Liver (tissue), 9 donors: Measurements from ENCODE around the gene PLCG2. TPM values are rescaled to one million over a fixed set of nuclear protein-coding genes. Genes with fewer than 3 reads are reported as not detected.
"Not testable (repeated sequence)": the region's sequence is repeated elsewhere in the genome, so short reads cannot be mapped to it uniquely, and the experiment has no call there.

Experiments used
- DNase-seq: peaks from one replicate; pipeline ENCODE4 v3.0.0-alpha.2; 2017; ENCODE audit warnings: low spot score
- H3K27ac ChIP-seq, 2 donors: one replicate each; pipeline ENCODE4 v1.7.0; 2013; ENCODE audit warnings: inconsistent platforms in 2 of 2, low read length in 2 of 2, control low read depth in 1 of 2, low read depth in 1 of 2, mild to moderate bottlenecking in 1 of 2
- H3K27me3 ChIP-seq, 4 donors: one replicate each; pipeline versions ENCODE4 v1.6.1 to v1.7.0; 2013; ENCODE audit warnings: low read length in 3 of 4, inconsistent platforms in 1 of 4, mild to moderate bottlenecking in 1 of 4, moderate library complexity in 1 of 4; ENCODE audit not compliant: control insufficient read depth in 4 of 4, insufficient read depth in 4 of 4
- H3K36me3 ChIP-seq, 4 donors: one replicate each; pipeline versions ENCODE4 v1.6.1 to v1.7.0; 2013; ENCODE audit warnings: low read length in 3 of 4, mild to moderate bottlenecking in 3 of 4, low read depth in 1 of 4, moderate library complexity in 1 of 4; ENCODE audit not compliant: control insufficient read depth in 4 of 4, insufficient read depth in 3 of 4
- H3K4me1 ChIP-seq, 4 donors: one replicate each; pipeline versions ENCODE4 v1.6.1 to v1.7.0; 2013; ENCODE audit warnings: low read length in 3 of 4, mild to moderate bottlenecking in 3 of 4, moderate library complexity in 1 of 4; ENCODE audit not compliant: control insufficient read depth in 4 of 4, insufficient read depth in 4 of 4
- H3K4me3 ChIP-seq, 3 donors: one replicate each; pipeline versions ENCODE4 v1.6.1 to v1.7.0; 2013; ENCODE audit warnings: low read length in 3 of 3, control low read depth in 1 of 3, low read depth in 1 of 3, mild to moderate bottlenecking in 1 of 3
- H3K9ac ChIP-seq, 2 donors: one replicate each; pipeline ENCODE4 v1.7.0; 2013; ENCODE audit warnings: low read length in 2 of 2, mild to moderate bottlenecking in 2 of 2, moderate library complexity in 2 of 2, control low read depth in 1 of 2, low read depth in 1 of 2
- H3K9me3 ChIP-seq, 4 donors: one replicate each; pipeline versions ENCODE4 v1.6.1 to v1.7.0; 2013; ENCODE audit warnings: low read length in 3 of 4; ENCODE audit not compliant: control insufficient read depth in 4 of 4
- ATF3 ChIP-seq: IDR thresholded peaks from 2 replicates; pipeline ENCODE4 v1.6.1; 2016; ENCODE audit warnings: antibody characterized with exemption
- EGR1 ChIP-seq, 2 donors: IDR thresholded peaks; 2 replicates each; pipeline ENCODE4 v1.6.1; 2016 to 2018; ENCODE audit warnings: antibody characterized with exemption in 2 of 2, low read depth in 2 of 2
- GABPA ChIP-seq, 2 donors: IDR thresholded peaks in 1 of 2; conservative IDR thresholded peaks in 1 of 2; 2 replicates each; pipeline ENCODE4 v1.6.1; 2016; ENCODE audit warnings: antibody characterized with exemption in 2 of 2, mild to moderate bottlenecking in 1 of 2, moderate library complexity in 1 of 2
- HNF4A ChIP-seq, 2 donors: conservative IDR thresholded peaks; 2 replicates each; pipeline ENCODE4 v1.6.1; 2016; ENCODE audit warnings: antibody characterized with exemption in 2 of 2, mild to moderate bottlenecking in 2 of 2
- HNF4G ChIP-seq: IDR thresholded peaks from 2 replicates; pipeline ENCODE4 v1.6.1; 2016; ENCODE audit warnings: antibody characterized with exemption
- JUND ChIP-seq, 2 donors: IDR thresholded peaks; 2 replicates each; pipeline ENCODE4 v1.6.1; 2016; ENCODE audit warnings: antibody characterized with exemption in 2 of 2
- MAX ChIP-seq: IDR thresholded peaks from 2 replicates; pipeline ENCODE4 v1.6.1; 2016; ENCODE audit warnings: antibody characterized with exemption
- NR2F2 ChIP-seq: IDR thresholded peaks from 2 replicates; pipeline ENCODE4 v1.6.1; 2016; ENCODE audit warnings: antibody characterized with exemption
- RAD21 ChIP-seq, 2 donors: IDR thresholded peaks; 2 replicates each; pipeline ENCODE4 v1.6.1; 2016; ENCODE audit warnings: antibody characterized with exemption in 2 of 2, mild to moderate bottlenecking in 2 of 2
- REST ChIP-seq: IDR thresholded peaks from 2 replicates; pipeline ENCODE4 v1.6.1; 2016; ENCODE audit warnings: antibody characterized with exemption, mild to moderate bottlenecking
- RXRA ChIP-seq, 2 donors: IDR thresholded peaks; 2 replicates each; pipeline ENCODE4 v1.6.1; 2017 to 2018; ENCODE audit warnings: antibody characterized with exemption in 2 of 2, mild to moderate bottlenecking in 1 of 2
- SP1 ChIP-seq: IDR thresholded peaks from 2 replicates; pipeline ENCODE4 v1.6.1; 2018; ENCODE audit warnings: antibody characterized with exemption, mild to moderate bottlenecking
- TAF1 ChIP-seq: conservative IDR thresholded peaks from 2 replicates; pipeline ENCODE4 v1.6.1; 2016; ENCODE audit warnings: antibody characterized with exemption, mild to moderate bottlenecking
- YY1 ChIP-seq: IDR thresholded peaks from 2 replicates; pipeline ENCODE4 v1.6.1; 2016; ENCODE audit warnings: antibody characterized with exemption, mild to moderate bottlenecking
- WGBS: extraction: QIAGEN DNeasy Blood & Tissue Kit; methylation state at CpG from one replicate; pipeline ENCODE4 v1.1.7; 2013; 5-methylcytosine and 5-hydroxymethylcytosine counted together
- polyA plus RNA-seq, 2 donors: library from polyadenylated mRNA; stranded (reverse) in 1 of 2; unstranded in 1 of 2; fragments of 200-250 nt in 1 of 2; fragments of >200 nt in 1 of 2; fragmentation: Nextera tagmentation in 1 of 2; extraction: Ambion mirVana in 1 of 2; gene quantifications; one replicate each; pipeline versions ENCODE4 v1.2.1 to v1.2.3, GENCODE V29; 2013 to 2015
- total RNA-seq, 2 donors: library from RNA; depleted of rRNA; stranded (reverse); fragments of >200 nt; gene quantifications; one replicate each; pipeline ENCODE4 v1.2.3, GENCODE V29; 2014
- TF ChIP-seq, protein P1 (sequence below): fragments of 150-350 bp; IDR thresholded peaks from 2 replicates; pipeline ENCODE4 v1.5.1; 2017; ENCODE audit warnings: improper control_type of control experiment, low read depth, low read length; ENCODE audit not compliant: missing input control
- TF ChIP-seq, protein P2 (sequence below): IDR thresholded peaks from 2 replicates; pipeline ENCODE4 v1.6.1; 2016; ENCODE audit warnings: antibody characterized with exemption
- donor health status: healthy.
- donor health status: healthy.
- donor health status: healthy.
- donor health status: healthy.
- donor health status: healthy.

The PLCG2 gene
- total and polyA plus RNA-seq, 4 donors, result 7.1 to 21.6 (median 15.8) TPM

GRCh38 chr16:81876273-81876900, 97.3 kb downstream of the PLCG2 start:
- peaks cover 0 to 7% (median 3%) of the 10 kb centered on the region in 4 donors for H3K4me1 ChIP-seq
- 91% methylated on average over 10 of the region's 10 CpGs for WGBS
- no peak for TF ChIP-seq NR2F2
- no peak for TF ChIP-seq RAD21 (IDR thresholded peaks at IDR 0.05)
- no peak for TF ChIP-seq TAF1
- TF ChIP-seq REST, result no peak
- no peak for TF ChIP-seq YY1
- TF ChIP-seq EGR1 (IDR thresholded peaks at IDR 0.05; ENCODE audit: low read depth in 2 of 2), result no peak
- TF ChIP-seq RXRA (IDR thresholded peaks at IDR 0.05), result no peak
- no peak for TF ChIP-seq HNF4A (conservative IDR thresholded peaks at IDR 0.05)
- TF ChIP-seq, protein P1, sequence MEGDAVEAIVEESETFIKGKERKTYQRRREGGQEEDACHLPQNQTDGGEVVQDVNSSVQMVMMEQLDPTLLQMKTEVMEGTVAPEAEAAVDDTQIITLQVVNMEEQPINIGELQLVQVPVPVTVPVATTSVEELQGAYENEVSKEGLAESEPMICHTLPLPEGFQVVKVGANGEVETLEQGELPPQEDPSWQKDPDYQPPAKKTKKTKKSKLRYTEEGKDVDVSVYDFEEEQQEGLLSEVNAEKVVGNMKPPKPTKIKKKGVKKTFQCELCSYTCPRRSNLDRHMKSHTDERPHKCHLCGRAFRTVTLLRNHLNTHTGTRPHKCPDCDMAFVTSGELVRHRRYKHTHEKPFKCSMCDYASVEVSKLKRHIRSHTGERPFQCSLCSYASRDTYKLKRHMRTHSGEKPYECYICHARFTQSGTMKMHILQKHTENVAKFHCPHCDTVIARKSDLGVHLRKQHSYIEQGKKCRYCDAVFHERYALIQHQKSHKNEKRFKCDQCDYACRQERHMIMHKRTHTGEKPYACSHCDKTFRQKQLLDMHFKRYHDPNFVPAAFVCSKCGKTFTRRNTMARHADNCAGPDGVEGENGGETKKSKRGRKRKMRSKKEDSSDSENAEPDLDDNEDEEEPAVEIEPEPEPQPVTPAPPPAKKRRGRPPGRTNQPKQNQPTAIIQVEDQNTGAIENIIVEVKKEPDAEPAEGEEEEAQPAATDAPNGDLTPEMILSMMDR, result no peak
- TF ChIP-seq GABPA (IDR thresholded peaks at IDR 0.05 in 1 of 2, conservative IDR thresholded peaks at IDR 0.05 in 1 of 2), result no peak
- no peak for TF ChIP-seq MAX
- TF ChIP-seq HNF4G, result no peak
- H3K9ac ChIP-seq, result no peak overlapping the region
- H3K4me3 ChIP-seq, result no peak overlapping the region
- H3K9me3 ChIP-seq, result no peaks in the 10 kb centered on the region
- peaks cover 0 to 1% (median 0%) of the 10 kb centered on the region in 4 donors for H3K36me3 ChIP-seq
- H3K27me3 ChIP-seq, result no peaks in the 10 kb centered on the region
- no peak overlapping the region for H3K27ac ChIP-seq
- DNase-seq, result no peak

GRCh38 chr16:81877490-81877889, 98.4 kb downstream of the PLCG2 start:
- not testable (repeated sequence) for H3K9ac ChIP-seq, H3K27ac ChIP-seq, H3K27me3 ChIP-seq, H3K4me3 ChIP-seq, H3K4me1 ChIP-seq, H3K9me3 ChIP-seq, H3K36me3 ChIP-seq, DNase-seq
- 96% methylated on average over 12 of the region's 12 CpGs for WGBS

DNA sequence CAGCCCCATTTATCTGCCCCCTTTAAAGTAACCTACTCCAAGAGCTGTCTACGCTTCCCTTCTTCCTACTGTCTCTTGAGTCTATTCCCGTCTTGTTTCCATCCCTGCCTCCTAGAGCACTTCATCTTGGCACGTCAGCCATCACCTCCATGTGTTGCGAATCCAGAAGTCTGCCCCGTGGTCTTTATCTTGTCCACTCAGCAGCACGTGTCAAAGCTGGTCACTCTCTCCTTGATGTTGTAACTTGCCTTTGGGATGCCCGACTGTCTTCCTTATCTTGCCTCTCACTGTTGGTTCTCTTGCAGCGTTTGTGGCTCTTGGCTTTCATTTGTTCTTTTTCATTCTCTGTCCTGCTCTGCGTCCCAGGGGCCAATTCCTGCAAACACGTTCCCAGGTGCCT, 99.4 kb downstream of the PLCG2 start:
- no peak overlapping the region for H3K27ac ChIP-seq
- no peaks in the 10 kb centered on the region for H3K27me3 ChIP-seq
- H3K9ac ChIP-seq, result no peak overlapping the region
- peaks cover 0 to 1% (median 0%) of the 10 kb centered on the region in 4 donors for H3K36me3 ChIP-seq
- no peak overlapping the region for H3K4me3 ChIP-seq
- H3K9me3 ChIP-seq, result no peaks in the 10 kb centered on the region
- peaks cover 0 to 7% (median 3%) of the 10 kb centered on the region in 4 donors for H3K4me1 ChIP-seq
- no peak for DNase-seq
- 83% methylated on average over 10 of the region's 10 CpGs for WGBS
- TF ChIP-seq NR2F2, result no peak
- TF ChIP-seq JUND (IDR thresholded peaks at IDR 0.05), result no peak
- TF ChIP-seq EGR1 (IDR thresholded peaks at IDR 0.05; ENCODE audit: low read depth in 2 of 2), result no peak
- no peak for TF ChIP-seq GABPA (IDR thresholded peaks at IDR 0.05 in 1 of 2, conservative IDR thresholded peaks at IDR 0.05 in 1 of 2)
- no peak for TF ChIP-seq YY1
- no peak for TF ChIP-seq ATF3
- no peak for TF ChIP-seq RXRA (IDR thresholded peaks at IDR 0.05)
- TF ChIP-seq, protein P2, sequence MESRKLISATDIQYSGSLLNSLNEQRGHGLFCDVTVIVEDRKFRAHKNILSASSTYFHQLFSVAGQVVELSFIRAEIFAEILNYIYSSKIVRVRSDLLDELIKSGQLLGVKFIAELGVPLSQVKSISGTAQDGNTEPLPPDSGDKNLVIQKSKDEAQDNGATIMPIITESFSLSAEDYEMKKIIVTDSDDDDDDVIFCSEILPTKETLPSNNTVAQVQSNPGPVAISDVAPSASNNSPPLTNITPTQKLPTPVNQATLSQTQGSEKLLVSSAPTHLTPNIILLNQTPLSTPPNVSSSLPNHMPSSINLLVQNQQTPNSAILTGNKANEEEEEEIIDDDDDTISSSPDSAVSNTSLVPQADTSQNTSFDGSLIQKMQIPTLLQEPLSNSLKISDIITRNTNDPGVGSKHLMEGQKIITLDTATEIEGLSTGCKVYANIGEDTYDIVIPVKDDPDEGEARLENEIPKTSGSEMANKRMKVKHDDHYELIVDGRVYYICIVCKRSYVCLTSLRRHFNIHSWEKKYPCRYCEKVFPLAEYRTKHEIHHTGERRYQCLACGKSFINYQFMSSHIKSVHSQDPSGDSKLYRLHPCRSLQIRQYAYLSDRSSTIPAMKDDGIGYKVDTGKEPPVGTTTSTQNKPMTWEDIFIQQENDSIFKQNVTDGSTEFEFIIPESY, result no peak
- no peak for TF ChIP-seq HNF4A (conservative IDR thresholded peaks at IDR 0.05)
- no peak for TF ChIP-seq SP1
- TF ChIP-seq, protein P1, result no peak
